NCI-H510A treated with DMSO at 0.1 percent for 48 hours (cell line): Measurements from ENCODE around the gene PAFAH2.

Experiments
- DNase-seq: peaks from one replicate; lab custom pipeline; 2025; lab: John Stamatoyannopoulos, UW

PAFAH2 gene

DNA sequence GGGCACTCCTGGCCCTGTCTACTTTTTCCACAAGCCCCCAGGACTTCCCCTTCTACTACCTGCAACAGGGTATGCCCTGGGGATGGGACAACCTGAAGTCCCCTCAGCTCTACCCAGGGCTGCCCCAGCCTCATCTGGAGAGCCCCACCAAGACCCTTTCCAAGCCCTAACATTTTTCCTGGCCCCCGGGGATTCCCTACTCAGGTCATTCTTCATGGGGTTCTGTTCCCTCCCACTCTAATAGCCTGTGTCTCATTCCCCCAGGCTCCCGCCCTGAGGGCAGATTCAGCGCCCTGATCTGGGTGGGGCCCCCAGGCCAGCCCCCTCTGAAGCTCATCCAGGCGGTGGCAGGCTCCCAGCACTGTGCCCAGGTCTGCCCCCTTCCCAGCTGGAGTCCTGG is 33.3 kb upstream of the PAFAH2 start:
- no peak for DNase-seq

DNA sequence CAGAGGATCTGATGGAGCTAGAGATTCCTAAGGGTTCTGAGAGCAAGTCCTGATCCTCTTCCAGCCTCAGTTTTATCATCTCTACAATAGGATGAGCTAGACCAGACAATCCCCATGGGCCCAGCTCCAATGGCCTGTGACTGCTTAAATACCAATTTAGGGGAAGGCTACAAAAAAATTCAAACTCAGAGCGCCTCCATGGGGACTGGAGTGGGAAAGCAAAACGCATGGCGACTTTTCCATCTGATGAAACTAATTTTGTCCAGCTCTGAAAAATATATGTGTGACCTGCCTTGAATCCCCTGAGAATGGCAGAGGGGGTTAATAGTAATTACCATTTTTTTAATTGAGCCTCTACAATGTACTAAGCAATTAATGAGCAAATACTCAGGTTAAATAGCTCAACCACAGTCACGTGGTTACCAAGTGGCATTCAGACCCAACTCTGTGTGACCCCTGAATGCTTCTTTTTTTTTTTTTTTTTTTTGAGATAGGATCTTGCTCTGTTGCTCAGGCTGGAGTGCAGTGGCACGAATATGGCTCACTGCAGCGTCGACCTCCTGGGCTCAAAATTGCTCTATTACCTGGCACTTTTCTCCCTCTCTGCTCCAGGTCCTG is 32.1 kb upstream of the PAFAH2 start:
- DNase-seq: no peak

DNA sequence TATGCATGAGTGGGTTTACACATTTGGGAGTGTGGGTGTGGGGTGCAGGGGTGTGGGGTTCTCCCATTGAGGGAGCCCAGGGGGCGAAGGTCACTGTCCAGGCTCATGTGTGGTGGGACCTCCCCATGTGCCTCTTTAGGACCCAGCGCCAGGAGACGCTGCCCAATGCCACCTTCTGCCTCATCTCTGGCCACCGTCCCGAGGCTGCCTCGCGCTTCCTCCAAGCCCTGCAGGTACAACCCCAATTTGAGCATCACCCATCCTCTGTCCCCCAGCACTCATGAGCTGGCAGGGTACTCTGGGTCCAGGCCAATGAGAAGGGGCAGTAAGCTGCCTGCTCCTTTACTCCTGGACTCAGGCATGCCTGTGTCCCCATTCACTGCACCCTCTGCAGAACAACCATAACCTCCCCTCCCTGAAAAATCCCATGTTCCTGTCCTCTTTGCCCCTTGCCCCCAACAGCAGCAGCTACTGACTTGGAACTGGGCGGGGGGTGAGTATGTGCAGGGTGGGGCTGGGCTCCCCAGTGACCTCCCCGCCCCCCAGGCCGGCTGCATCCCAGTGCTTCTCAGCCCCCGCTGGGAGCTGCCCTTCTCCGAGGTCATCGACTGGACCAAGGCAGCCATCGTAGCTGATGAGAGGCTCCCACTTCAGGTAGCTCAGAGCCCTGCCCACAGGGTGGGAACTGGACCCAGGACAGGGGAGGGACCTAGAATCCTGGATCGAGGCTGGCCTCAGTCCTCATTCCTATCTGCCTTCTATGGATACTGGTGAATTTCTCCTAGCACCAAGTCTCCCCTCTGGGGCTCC is 31.4 kb upstream of the PAFAH2 start:
- no peak for DNase-seq

DNA sequence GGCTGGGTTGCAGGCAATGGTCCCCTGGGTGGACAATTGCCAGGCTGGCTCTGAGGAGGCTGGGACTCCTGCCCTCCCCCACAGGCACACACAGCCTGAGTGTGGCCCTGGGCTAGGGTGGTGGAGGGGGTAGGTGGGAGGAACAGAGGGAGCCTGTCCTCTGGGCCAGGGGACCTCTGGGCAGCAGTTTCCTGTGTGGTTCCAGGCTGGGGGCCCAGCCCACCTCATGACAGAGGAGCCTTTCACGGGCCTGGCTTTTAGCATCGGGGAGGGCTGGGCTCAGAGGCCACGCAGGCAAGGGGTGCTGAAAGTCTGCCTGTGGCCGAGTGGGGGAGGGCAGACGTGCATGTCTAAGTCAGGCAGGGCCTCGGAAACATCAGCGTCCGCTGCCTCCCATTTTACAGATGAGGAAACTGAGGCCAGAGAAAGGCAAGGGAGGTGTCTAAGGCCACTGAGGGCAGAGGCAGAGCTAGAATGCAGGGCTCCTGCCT is 30.7 kb upstream of the PAFAH2 start:
- no peak for DNase-seq

DNA sequence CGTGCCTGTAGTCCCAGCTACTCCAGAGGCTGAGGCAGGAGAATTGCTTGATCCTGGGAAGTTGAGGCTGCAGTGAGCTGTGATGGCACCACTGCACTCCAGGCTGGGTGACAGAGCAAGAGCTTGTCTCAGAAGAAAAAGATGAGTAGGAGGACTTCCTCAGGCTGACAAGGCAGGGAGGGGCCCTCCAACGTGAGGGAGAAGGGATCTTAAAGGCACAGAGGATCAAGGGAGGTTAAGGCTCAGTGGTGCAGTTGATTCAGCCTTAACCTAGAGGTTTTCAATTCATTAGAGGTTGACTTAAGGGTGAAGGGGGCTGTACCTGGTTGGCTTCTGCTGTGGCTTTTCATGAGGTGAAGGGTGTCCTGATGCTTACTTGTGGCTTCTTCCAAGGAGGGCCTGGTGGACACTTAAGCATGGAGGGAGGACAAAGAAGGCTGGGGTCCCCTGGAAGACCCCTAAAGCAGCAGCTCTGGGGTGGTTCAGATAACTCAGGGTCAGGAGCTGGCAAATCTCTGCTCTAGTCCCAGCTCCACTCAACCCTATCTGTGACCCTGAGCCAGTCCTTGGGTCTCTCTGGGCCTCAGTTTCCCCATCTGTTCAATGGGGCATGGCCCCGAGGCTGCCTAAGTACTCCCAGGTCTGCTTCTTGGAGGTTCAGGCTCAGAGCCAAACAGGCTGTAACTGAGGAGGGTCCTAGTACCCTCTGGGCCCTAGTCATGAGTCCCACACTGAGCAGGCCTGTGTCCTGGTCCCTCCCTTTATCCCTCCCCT is 30.0 kb upstream of the PAFAH2 start:
- no peak for DNase-seq

DNA sequence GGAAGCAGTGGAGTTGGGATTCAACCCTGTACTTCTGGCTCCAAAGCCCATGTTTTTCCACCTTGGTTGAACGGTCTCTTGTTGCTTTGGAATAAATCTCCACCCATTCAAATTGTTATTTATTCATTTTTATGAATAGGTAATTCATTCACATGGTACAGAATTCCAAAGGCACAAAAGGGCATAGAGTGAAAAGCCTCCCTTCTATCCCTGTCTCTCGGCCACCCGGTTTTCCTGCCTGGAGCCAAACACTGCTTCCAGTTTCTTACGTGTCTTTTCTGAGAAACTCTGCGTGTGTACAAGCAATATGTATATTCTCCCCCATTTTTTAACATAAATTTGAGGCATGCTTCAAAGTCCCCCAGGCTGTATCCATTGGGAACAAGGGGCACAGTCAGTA is 27.7 kb upstream of the PAFAH2 start:
- DNase-seq: no peak

DNA sequence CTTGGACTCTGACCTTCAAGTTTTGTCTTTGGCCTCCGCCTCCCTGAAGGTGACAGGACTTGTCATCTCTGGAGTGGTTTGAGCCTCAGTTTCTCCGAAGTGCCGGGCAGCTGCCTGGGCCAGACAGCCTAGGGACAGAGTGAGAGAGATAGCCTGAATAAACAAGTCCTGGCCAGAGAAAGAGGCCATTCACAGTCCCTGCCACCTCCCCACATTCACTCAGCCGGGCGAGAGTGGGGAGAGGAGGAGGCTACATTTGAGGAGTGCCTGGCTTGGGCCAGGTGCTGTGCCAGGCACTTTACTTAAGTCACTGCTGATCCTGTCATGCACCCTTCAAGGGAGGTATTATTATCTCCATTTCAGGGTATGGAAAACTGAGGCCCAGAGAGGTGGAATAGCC is 27.2 kb upstream of the PAFAH2 start:
- no peak for DNase-seq

DNA sequence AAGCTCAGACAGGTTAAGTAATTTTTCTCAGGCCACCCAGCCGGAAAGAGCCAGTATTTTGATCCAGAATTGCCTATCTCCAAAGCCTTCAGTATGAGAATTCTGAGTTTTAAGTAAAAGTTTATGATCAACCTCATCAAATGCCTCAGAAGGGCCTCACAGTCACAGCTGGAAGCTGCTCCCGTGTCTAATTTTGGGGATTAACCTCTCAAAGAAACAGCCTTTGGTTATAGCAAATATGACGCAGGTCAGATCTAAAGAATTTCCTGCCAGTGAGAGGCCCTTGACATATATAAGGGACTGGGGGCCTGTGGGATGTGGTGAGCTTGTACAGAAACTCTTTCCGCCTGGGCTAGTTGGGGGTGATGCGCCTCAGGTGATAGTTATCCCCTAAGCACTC is 26.0 kb upstream of the PAFAH2 start:
- DNase-seq: no peak

DNA sequence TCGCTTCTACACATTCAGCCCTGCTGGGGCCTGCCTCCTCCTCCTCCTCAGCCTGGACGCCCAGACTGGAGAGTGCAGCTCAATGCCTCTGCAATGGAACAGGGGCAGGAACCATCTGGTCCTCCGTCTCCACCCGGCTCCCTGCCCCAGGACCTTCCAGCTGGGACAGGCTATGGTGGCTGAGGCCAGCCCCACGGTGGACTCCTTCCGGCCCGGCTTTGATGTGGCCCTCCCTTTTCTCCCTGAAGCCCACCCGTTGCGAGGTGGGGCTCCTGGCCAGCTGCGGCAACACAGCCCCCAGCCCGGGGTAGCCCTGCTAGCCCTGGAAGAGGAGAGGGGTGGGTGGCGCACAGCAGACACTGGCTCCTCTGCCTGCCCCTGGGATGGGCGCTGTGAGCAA is 25.1 kb upstream of the PAFAH2 start:
- no peak for DNase-seq

DNA sequence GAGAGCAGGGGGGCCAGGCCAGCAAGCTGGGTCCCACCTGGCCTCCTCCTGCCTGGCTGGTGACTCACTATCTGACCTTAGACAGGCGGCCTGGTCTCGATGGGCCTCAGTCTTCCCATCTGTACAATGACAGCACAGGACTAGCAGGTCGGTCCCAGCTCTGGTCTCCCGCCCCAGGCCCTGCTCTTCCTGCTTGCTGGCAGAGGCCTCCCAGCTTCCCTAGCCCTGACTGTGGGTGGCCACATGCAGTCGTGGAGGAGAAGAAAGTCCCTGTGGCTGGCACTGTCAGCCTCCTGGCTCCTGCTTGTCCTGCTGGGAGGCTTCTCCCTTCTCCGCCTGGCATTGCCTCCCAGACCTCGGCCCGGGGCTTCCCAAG is 24.5 kb upstream of the PAFAH2 start:
- no peak for DNase-seq

DNA sequence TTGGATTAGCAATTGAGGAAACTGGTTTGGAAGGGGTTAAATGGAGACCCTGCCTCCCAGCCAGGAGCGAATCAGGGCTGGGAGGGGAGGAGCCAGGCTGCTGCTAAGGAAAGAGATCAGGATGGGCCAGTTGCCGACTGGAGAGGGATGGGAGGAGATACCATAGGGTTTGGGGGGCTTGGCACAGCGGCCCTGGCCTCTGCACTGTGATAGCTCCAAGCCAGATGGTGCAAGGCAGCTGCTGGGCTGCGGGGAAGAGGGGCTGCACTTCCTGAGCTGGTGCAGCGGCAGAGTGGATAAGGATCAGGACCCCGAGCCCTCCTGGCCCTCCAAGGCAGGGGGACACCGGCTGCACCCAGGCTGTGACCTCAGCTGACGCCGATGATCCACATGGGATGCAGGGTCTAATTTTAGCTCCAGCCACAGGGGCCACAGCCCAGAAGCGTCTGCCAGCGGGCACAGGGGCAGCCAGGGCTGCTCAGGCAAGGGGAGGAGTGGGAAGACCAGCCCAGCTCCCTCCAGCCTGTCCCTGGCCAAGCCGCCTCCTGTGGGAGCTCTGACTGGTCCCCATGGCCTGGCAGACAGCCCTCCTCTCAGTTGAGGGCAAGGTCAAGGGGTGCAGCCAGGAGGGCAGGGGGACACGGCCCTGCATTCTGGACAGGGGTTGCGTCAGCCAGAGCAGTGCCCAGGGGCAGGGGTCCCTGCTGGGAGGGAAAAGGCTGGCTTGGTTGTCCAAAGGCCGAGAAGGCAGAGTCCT is 24.0 kb upstream of the PAFAH2 start, which contains the start of gene EXTL1:
Gene EXTL1, plus strand, starts transcription at position 129 of the 757 bp plus-strand sequence. CDS start 872 bp downstream, outside the sequence.
- DNase-seq: peak; percentile 11

DNA sequence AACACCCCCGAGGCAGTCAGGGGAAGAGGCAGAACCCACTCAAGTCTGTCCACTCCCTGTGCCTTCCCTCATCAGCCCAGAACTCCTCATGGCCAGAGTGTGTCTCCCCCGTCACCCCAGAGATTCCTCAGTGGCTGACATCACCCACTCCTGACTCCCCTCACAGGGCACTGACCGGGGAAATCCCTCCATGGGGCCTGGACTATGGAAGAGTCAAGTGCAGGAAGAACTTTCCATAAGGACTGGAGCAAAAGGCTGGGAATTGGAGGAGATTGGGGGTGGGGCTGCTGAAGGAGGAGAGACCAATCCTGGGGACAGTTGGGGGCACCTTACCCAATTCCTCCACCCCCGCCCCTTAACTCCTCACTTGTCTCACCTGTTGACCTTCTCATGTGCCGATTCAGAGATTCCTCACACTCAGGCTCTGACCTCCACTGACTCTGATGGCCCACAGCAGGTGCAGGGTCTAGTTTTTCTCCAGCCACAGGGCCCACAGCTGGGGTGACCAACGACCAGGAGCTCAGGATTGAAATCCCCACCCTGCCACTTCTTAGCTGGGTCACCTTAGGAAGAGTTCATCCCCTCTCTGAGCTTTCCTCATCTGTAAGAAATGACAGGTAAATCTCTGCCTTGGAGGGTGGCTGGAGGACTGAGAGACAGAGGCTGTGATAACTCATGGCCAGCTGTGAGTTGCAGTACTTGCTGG is 23.2 kb upstream of the PAFAH2 start:
- no peak for DNase-seq

DNA sequence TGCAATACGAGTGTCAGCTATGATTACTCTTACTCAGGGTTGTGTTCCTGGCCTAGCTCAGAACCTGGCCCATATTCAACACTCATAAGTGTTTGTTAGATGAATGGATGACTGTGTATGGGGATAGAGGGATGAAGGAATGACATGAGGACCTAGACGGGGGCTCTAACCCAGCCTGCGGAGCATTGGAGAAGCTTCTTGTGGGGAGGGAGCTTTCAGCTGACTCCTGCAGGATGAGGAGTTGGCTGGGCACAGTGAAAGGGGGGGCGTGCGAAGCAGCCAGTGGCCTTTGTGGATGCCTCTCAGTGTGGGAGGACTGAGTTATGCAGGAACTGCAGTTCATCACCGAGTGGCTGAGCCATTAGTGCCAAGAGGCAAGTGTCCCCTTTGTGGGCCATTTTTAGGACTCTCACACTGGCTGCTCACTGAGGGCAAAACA is 22.5 kb upstream of the PAFAH2 start:
- DNase-seq: no peak

DNA sequence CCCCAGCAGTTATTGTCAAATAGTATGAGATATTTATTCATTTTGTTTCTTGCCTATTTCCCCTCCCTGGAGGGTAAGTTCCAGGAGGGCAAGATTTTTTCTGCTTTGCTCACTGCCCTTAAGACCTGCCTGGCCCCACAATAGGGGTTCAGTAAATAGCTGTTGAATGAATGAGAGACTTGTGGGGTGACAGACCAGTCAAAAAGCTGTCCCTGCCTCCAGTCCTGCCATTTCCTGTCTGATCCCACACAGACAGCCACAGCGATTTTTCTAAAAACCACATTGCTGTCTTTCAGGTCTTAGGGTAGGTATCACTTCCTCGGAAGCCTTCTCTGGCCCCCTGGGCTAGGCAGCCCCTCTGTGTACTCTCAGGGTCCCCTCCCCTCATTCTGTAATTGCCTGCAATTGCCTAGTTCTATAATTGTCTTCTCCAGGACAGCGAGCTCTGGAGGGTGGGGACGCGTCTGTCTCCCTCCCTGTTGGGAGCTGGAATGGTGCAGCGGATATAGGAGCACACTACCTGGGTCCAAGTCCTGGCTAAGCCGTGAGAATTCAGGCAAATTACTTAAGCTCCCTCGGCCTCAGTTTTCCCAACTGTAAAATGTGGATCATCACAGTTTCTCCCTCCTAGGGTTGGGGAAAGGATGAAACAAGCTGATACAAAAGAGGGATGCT is 21.9 kb upstream of the PAFAH2 start:
- DNase-seq: no peak

DNA sequence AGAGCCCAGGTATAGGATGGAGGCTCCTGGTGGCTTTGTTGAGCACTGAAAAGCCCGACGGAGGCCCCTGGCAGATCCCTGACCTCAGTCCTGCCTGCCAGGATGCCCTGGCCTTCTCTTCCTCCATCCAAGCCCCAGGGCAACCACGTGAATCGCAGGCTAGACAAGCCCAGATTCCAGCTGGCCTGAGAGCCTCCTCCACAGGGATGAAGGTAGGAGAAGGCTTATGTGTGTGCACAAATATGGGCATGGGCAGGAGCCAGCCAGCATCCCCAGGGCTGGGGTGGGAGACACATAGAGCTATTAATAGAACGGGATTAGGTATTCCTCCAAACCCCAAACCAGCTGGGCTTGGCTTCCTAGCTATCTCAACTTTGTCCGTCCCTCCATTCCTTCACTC is 19.7 kb upstream of the PAFAH2 start:
- DNase-seq: no peak

DNA sequence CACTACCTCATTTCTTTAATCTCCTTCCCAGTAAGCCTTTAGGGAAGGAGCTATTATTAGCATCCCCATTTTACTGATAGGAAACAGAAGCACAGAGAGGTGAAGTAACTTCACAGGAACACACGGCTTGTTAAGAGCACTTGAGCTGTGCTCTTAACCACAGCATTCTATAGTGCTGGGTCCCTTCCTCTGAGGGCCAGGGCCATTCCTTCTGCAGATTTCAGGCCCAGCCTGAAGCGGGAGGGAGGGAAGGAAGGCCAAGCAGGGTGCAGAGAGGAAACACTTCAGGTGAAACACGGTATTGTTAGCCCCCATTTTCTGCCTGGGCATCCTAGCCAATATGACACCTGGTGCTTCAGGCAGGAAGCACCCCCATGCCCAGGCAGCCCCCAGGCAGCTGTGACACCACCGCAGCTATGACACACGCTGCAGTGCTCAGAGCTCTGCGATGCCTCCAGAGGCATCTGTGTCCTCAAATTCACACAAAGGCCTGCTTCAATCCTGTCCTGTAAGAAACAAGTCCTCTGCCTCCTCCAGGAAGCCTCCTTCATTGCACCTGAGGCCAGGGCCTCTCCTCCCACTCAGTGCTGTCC is 19.2 kb upstream of the PAFAH2 start:
- no peak for DNase-seq

DNA sequence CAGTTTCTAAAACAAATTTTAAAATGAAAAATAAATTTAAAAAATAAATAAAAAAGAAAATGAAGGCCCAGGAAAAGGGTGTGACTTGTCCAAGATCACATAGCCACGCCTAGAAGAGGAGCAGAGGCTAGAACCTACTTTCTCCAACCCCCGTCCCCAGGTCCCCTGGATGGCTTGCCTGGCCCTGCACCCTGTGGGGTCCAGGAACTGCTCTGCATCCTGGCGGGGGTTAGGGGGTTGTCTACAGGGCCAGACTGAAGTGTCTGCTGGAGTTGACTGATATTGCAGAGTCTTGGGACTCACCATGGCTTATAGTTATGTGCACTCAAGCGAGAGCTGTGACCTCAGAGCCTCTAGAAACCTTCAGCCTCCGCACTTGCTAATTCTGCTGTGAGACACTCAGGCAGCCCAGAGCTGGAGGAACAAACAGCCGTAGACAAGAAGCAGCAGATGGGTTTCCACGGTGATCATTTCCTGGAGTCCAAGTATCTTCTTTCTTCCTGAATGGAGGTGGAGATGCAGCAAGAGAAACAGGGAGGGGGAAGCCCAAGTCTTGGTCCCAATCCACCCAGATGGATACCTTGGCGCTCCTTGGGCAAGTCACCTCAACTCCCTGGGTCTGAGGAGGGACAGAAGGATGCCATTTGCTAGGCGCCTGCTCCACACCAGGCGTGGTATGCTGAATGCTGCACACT is 18.5 kb upstream of the PAFAH2 start:
- DNase-seq: no peak

DNA sequence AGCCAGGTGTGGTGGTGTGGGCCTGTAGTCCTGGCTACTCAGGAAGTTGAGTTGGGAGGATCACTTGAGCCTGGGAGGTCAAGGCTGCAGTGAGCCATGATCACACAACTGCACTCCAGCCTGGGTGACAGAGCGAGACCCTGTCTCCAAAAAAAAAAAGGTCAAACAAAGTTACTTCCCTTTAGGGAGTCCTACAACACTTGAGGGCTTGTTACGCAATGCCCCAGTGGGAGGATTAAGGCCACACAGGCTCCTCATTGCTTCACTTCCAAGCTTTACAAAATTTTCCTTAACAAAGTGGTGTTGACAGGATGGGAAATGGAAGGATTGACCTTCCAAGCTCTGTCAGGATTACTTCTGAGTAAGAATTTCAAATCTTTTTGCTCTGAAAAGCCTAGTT is 17.5 kb upstream of the PAFAH2 start:
- DNase-seq: no peak

DNA sequence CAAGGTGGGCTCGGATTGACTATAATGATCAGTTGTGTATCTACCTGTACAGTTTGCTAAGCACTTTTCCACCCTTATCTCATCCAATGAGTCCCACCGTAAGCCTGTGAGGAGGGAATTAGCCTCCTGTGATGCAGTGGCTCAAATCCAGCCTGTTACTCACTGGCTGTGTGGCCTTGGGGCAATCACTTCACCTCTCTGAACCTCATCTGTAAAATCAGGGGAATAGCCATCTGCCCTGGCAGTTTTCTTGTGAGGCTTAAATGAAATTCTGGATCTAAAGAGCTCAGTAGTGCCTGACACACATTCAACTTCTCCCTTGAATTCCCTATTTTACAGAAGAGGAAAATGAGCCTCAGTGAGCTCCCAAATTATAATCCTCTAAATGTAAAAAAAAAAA is 16.3 kb upstream of the PAFAH2 start:
- DNase-seq: no peak

DNA sequence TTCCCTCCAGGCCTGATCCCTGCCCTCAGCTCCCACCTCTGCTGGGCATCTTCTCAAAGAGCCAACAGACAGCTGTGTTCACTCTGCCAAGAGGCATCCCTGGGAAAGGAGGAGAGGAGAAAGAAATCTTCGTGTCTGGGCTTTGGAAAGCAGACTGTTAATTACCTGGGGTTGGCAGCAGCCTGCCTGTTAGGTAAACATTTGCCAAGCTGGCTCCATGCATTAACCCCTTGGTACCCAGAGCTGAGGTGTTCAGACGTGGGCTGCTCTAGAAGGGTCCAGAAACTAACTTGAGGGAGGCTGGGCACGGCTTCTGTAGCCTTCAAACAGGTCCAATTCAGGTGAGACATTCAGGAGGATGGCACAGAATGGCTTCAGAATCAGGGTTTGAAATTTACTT is 15.0 kb upstream of the PAFAH2 start:
- DNase-seq: no peak
